Suprapubic skin (tissue), 4 donors: ENCODE results near the gene SEPTIN7.

Source experiments
- EP300 ChIP-seq: sonication (generic); formaldehyde crosslinking; IDR thresholded peaks from one replicate; pipeline ENCODE4 v1.6.1; 2017; ENCODE audit warnings: antibody characterized with exemption
- POLR2A ChIP-seq, 2 donors: fragments of 450-650 bp; IDR thresholded peaks; one replicate each; pipeline ENCODE4 v1.6.1; 2017; ENCODE audit warnings: antibody characterized with exemption in 2 of 2, mild to moderate bottlenecking in 2 of 2, moderate library complexity in 2 of 2
- POLR2AphosphoS5 ChIP-seq, 3 donors: sonication (generic); formaldehyde crosslinking; IDR thresholded peaks; one replicate each; pipeline ENCODE4 v1.6.1; 2017; ENCODE audit warnings: antibody characterized with exemption in 3 of 3
- TF ChIP-seq, protein P1 (sequence below), 2 donors: fragments of 200-600 bp in 1 of 2; fragments of 450-650 bp in 1 of 2; sonication (generic) in 1 of 2; IDR thresholded peaks; one replicate each; pipeline ENCODE4 v1.5.1; 2016 to 2019; ENCODE audit warnings: antibody characterized with exemption in 2 of 2, mild to moderate bottlenecking in 1 of 2, moderate library complexity in 1 of 2

GRCh38 chr7:35819954-35820703, 19.3 kb downstream of the SEPTIN7 start:
- TF ChIP-seq, protein P1, sequence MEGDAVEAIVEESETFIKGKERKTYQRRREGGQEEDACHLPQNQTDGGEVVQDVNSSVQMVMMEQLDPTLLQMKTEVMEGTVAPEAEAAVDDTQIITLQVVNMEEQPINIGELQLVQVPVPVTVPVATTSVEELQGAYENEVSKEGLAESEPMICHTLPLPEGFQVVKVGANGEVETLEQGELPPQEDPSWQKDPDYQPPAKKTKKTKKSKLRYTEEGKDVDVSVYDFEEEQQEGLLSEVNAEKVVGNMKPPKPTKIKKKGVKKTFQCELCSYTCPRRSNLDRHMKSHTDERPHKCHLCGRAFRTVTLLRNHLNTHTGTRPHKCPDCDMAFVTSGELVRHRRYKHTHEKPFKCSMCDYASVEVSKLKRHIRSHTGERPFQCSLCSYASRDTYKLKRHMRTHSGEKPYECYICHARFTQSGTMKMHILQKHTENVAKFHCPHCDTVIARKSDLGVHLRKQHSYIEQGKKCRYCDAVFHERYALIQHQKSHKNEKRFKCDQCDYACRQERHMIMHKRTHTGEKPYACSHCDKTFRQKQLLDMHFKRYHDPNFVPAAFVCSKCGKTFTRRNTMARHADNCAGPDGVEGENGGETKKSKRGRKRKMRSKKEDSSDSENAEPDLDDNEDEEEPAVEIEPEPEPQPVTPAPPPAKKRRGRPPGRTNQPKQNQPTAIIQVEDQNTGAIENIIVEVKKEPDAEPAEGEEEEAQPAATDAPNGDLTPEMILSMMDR (IDR thresholded peaks at IDR 0.05) = no peak
- TF ChIP-seq POLR2A (IDR thresholded peaks at IDR 0.05) = no peak
- no peak for TF ChIP-seq POLR2AphosphoS5 (IDR thresholded peaks at IDR 0.05)
- TF ChIP-seq EP300 = no peak
